Activated T-cell treated with anti-CD3 and anti-CD28 coated beads for 48 hours (primary cell): ENCODE results near the gene SLC28A1.

Experiments
- DNase-seq: peaks from one replicate; pipeline ENCODE4 v3.0.0-alpha.2; 2020; ENCODE audit warnings: low read depth

SLC28A1 gene

GRCh38 chr15:84940399-84940798 is 55.9 kb downstream of the SLC28A1 start:
- DNase-seq = no peak

DNA sequence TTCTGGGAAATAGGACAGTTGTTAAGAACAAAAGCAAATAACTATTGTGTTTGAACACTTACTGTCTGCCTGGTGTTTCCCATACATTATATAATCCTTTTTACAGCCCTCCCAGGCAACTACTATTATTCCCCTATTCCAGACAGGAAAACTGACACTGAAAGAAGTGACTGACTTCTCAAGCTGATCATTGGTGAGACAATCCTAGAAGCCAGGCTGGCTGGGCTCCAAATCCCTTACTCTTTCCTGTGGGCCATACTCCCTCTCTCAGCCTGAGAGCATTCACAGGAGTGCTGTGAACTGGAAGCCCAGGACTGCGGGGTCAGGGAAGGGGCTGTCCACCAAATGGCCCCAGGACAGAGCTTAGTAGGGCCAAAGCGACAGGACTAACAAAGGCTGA is 58.0 kb downstream of the SLC28A1 start:
- DNase-seq = no peak

- no peak for DNase-seq
Observed at GRCh38 chr15:84944311-84944710, 59.8 kb downstream of the SLC28A1 start.

DNA sequence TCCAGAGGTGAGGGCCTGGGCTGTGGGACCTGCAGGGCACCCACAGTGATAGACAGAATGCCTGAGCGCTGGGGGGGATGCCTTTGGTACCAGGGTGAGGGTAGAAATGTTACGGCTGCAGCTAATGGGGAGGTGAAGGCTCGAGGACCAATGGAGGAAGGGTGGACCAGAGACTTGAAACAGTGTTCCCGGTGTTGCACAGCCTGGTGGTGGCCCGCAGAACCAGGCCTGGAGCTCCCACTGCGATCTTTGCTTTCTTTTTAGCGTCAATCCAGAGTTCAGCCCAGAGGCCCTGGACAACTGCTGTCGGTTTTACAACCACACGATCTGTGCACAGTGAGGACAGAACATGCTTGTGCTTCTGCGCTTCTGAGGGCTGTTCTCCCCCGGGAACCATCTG is 60.4 kb downstream of the SLC28A1 start:
- no peak for DNase-seq

GRCh38 chr15:84946772-84947489 is 62.5 kb downstream of the SLC28A1 start:
- no peak for DNase-seq

GRCh38 chr15:84947947-84948830 is 63.7 kb downstream of the SLC28A1 start:
- DNase-seq = no peak

GRCh38 chr15:84949043-84949442 is 64.6 kb downstream of the SLC28A1 start:
- no peak for DNase-seq

- DNase-seq = no peak
Observed at GRCh38 chr15:84949845-84950569, 65.5 kb downstream of the SLC28A1 start.

- no peak for DNase-seq
Observed at GRCh38 chr15:84950570-84951111, 66.2 kb downstream of the SLC28A1 start.

DNA sequence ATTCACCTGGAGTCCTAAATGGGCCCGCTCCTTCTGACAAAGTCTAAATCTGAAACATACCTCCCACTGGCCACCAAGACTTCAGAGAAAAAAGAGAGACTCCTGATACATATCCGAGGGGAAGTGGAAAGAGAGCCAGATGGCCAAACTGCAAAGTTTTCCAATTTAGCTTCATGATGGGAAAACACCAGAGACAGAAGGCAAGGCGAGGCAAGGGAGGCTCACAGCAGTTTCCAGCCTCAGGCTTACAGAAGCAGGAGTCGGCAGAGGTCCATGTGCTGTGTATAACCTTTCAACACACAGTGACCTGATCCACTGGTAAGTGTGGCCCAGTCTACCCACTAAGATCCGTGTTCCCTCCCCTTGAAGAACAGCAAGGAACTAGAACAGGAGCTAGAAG is 67.3 kb downstream of the SLC28A1 start:
- DNase-seq = no peak

DNA sequence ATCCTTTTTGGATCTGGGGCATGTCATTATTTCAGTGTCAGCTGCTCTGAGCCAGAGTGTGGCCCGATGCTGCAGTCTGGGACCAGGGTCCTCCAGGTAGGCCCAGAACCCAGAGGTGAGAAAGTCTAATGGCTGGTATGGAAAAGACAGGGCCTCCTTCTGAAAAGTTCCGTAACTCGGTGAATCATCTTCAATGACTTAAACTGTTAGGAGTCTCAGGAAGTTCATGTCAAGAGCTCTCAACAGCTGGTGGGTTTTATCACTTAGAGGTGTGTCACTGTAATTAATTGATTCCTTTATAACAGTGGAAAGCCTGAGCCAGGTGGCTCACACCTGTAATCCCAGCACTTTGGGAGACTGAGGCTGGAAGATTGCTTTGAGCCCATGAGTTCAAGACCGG is 68.7 kb downstream of the SLC28A1 start:
- DNase-seq = no peak

DNA sequence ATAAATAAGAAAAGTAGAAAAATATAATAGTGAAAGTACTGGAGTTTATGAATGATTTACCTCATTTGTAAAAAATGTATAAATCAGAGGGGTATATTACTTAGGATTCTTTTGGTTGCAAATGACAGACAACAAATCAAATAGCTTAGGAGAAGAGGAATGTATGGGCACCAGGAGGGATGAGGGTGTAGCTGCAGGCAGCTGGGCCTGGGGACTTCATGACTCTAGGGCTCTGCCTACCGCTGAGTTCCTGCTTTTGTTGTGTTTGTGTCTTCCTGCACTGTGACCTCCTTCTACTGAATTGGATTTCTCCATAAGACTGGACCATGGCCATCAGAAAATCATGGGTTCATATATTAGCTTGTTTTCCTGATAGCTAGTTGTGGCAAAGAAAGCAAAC is 69.3 kb downstream of the SLC28A1 start:
- no peak for DNase-seq

DNA sequence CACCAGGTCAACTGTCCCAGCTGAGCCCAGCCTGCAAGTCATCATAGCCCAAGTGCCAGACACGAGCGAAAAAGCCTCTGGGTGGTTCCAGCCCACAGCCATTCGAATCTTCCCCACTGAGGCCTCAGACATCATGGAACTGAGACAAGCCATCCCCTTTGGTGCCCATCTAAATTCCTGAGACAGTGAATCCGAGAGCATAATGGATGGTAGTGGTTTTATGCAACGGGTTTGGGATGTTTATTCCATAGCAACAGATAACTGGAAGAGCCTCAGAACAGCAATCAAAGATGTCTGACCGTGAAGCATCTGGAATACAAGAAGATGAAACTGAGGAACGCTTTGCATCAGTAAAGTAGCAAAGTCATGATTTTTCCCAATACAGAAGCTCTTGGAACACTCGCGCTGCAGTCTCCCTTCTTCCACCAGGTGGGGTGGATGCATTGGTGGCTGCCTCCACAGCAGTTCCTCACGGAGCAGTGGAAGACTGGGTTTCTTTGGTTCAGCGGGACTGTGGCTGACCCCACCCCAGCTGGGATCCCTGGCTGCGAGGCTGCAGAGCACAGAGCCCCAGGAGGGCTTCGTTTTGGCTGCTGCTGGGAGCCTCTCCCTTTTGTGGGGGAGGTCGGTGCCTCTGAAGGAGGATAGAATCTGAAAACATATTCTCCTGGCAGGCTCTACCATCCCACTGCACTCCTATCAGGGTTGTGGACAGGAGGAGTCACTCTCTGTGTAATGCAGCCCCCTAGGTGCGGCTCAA is 70.8 kb downstream of the SLC28A1 start:
- peak; percentile 7 for DNase-seq

GRCh38 chr15:84956199-84956598 is 71.7 kb downstream of the SLC28A1 start:
- no peak for DNase-seq

DNA sequence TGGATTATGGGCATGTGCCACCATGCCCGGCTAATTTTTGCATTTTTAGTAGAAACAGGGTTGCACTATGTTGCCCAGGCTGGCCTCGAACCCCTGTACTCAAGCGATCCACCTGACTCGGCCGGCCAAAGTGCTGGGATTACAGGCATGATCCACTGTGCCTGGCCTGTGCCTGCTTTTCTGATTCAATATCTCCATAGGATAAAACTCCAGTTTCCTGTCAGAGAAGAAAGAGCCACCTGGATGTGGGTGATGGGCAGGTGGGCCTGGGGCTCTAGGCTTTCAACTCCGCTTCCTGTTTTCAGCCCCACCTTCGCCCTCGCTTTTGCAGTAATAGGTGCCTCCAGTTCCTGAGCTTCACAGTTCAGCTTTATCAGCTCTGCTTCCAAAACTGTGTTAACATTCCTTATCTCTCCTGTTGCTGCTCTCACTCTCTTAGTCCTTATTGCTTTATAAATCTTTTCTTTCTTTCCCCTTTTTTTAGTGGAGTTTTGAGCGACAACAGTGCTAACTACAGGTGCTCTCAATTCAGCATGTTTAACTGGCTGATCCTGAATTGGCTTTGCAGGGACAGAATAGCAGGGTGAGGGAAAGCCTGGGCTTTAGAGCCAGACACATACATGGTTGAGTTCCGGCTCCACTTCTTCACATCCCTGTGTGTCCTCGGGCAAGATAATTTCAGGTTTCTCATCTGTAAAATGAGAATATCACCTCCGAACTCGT is 76.1 kb downstream of the SLC28A1 start:
- DNase-seq = no peak

DNA sequence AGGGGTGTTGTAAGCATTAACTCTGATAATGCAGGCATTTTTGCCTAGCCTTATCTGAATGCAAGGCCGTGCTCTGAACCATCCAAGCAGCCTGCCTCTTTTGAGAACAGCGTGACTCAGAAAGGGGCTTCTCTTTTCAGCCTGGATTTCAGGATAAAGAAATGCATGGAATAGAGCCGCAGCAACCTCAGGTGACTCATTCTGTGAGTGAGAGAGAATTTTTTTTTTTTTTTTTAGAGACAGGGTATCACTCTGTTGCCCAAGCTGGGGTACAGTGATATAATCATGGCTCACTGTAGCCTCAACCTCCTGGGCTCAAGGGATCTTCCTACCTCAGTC is 76.6 kb downstream of the SLC28A1 start:
- no peak for DNase-seq

- no peak for DNase-seq
Observed at GRCh38 chr15:84961707-84962106, 77.2 kb downstream of the SLC28A1 start.

- no peak for DNase-seq
Observed at GRCh38 chr15:84962955-84963354, 78.5 kb downstream of the SLC28A1 start.

- DNase-seq = no peak
Observed at GRCh38 chr15:84967380-84967779, 82.9 kb downstream of the SLC28A1 start.

- no peak for DNase-seq
Observed at GRCh38 chr15:84968301-84968700, 83.8 kb downstream of the SLC28A1 start.

DNA sequence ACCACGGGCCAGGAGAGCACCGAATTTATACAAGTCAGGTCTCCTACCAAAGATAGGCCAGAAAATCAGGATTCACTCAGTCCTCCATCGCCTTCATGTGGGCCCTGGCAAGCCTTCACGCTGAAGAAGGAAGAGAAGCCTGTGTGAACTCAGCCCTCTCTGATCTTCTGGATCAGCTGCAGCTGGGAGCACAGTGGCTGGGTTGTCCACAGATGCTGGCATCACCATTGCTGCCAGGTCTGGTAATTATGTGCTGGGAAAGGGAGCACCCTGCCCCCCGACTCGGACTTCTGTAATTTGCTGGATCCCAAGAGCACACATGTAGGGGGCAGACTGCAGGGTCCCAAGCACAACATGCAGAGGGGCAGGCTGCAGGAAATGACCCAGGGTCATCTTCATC is 84.8 kb downstream of the SLC28A1 start:
- DNase-seq = no peak
